ENCODE measurements around the gene TMEM150C.
"Not testable (repeated sequence)": the region's sequence is repeated elsewhere in the genome, so short reads cannot be mapped to it uniquely, and the experiment has no call there.

TMEM150C gene

GRCh38 chr4:82569076-82569475 lies 7.3 kb upstream of the TMEM150C start:
- DNase-seq (ENCODE audit: low spot score) = no peak

- DNase-seq (ENCODE audit: low spot score) = no peak
These were observed 5.7 kb upstream of the TMEM150C start for GRCh38 chr4:82567444-82567843.

DNA sequence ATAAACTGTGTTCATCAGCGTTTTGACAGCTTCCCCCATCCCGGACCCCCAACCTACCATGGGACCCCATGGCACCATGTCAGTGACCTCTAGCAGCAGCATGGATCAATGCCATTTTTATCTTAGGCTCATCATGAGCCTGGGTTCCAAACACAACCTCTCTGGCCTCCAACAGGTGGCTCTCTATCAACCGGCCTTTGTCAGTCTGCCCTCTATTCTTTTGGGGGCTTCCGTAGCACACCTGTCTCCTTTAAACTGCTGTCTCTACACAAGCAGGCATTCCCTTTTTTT lies 721 bp upstream of the TMEM150C start:
- DNase-seq (ENCODE audit: low spot score) = no peak

DNA sequence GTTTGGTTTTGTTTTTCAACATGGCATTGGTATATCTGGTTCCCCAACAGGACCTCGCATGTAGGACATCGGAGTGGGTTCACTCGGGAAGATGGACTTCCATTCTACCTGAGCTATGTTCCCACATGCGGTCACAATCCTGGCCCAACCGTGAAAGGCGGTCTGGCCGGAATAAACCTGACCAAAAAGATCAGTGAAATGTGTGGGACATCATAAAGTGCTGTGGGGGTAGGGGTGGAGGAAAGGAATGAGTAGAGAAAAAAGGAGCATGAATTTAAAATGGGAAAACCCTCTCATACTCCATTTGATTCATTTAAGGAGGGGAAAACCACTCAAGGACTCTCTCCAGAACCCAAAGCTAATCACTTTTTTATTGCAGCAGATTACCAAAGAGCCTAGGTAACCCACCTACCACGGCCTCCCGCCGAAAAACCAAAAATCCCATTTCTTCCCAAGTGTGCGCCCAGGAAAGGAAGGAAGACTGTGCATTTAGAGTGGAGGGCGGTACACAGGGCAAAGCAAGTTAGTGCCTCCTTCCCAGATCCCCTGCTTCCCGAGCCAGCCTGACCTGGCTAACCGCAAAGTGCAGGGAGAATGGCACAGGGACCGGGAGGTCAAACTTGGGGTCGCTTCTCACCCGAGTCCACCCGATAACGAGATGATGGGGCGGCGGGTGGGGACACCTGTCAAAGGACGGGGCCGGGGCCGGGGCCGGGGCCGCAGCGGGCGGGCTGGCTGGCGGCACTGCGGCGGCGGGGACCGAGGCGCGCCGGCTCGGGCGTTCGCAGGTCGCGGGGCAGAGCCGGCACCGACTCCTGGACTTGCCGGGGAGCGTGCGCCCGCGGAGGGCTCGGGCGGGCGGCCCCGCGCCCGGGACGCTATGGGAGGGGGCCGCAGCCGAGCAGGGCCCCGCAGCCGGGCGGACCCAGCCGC lies 669 bp downstream of the TMEM150C start:
- no peak for DNase-seq (ENCODE audit: low spot score)

- no peak for DNase-seq (ENCODE audit: low spot score)
These were observed 2.1 kb downstream of the TMEM150C start for GRCh38 chr4:82559735-82560120.

GRCh38 chr4:82559090-82559734 lies 2.6 kb downstream of the TMEM150C start:
- not testable (repeated sequence) for DNase-seq (ENCODE audit: low spot score)

DNA sequence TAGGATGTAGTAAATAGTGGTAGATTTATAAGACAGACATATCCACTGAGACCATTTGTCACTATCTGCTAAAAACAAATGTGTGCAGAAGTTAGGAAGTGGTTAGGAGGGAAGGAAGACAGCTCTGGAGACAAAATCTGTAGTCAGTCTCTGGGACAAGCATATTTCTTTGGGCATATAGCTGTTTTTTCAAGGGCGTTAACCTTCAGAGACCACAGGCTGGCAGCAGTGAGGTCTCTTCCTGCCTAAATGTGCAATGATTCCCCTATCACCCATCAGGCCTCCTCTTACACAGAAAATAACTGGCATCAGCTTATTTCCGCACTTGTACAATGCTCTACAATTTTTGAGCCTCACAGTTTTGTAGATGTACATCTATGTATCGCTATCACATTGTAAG lies 6.5 kb downstream of the TMEM150C start:
- DNase-seq (ENCODE audit: low spot score) = peak; percentile 20

GRCh38 chr4:82553020-82553419 lies 8.8 kb downstream of the TMEM150C start:
- no peak for DNase-seq (ENCODE audit: low spot score)

DNA sequence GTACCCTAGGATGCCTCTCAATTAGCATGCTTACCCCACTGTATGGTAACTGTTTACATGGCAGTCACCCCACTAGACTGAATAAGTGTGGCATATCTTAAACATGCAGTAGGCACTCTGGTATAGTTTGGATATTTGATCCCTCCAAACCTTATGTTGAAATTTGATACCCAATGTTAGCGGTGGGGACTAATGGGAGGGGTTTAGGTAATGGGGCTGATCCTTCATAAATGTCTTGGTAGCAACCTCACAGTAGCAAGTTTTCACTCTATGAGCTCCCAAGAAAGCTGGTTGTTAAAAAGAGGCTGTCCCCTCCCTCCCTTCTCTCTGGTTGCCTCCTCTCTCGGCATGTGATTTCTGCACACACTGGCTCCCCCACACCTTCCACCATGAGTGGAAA lies 10.1 kb downstream of the TMEM150C start:
- DNase-seq (ENCODE audit: low spot score) = no peak

DNA sequence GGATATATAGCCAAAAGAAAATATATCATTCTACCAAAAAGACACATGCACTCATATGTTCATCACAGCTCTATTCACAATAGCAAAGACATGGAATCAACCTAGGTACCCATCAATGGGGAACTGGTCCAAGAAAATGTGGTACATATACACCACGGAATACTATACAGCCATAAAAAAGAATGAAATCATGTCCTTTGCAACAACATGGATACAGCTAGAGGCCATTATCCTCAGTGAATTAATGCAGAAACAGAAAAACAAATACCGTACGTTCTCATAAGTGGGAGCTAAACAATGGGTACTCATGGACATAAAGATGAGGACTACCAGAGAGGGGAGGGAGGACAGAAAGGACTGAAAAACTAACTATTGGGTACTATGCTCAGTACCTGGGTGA lies 13.9 kb downstream of the TMEM150C start:
- not testable (repeated sequence) for DNase-seq (ENCODE audit: low spot score)

DNA sequence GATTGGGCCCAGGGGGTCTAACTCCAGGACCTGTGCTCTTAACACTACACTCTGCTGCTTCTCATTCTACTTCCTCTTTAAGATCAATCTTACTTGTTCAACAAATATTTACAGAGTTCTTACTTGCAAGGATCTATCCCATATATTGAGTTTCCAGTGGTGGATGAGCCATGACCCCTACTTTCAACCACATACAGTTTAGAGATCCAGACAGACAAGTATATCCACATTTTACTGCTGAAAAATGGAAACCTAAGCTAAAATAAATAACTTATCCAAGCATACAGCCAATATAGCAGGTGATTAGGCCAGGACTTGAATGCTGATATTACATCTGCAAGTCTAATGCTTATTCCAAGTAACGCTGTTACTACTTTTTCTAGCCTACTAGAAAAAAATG lies 18.7 kb downstream of the TMEM150C start:
- no peak for DNase-seq (ENCODE audit: low spot score)

- DNase-seq (ENCODE audit: low spot score) = no peak
These were observed 19.1 kb downstream of the TMEM150C start for GRCh38 chr4:82542642-82543041.

GRCh38 chr4:82529322-82529721 lies 32.5 kb downstream of the TMEM150C start:
- no peak for DNase-seq (ENCODE audit: low spot score)

GRCh38 chr4:82528868-82529267 lies 32.9 kb downstream of the TMEM150C start:
- DNase-seq (ENCODE audit: low spot score) = no peak

DNA sequence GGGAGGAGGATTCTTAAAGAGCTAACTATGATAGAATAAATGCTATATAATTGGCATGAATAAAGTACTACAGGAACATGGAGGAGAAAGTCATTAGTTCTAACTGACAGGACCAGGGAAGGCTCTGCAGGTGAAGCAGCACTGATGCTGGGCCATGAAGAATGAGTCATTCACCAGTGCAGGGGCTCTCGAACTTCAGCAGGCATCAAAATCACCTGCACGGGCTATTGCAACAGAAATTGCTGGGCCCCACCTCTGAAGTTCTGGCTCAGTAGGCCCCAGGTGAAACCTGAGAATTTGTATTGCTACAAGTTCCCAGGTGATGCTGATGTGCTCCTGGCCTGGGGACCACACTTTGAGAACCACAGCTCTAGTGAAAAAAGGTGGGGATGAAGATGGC lies 33.7 kb downstream of the TMEM150C start:
- no peak for DNase-seq (ENCODE audit: low spot score)

DNA sequence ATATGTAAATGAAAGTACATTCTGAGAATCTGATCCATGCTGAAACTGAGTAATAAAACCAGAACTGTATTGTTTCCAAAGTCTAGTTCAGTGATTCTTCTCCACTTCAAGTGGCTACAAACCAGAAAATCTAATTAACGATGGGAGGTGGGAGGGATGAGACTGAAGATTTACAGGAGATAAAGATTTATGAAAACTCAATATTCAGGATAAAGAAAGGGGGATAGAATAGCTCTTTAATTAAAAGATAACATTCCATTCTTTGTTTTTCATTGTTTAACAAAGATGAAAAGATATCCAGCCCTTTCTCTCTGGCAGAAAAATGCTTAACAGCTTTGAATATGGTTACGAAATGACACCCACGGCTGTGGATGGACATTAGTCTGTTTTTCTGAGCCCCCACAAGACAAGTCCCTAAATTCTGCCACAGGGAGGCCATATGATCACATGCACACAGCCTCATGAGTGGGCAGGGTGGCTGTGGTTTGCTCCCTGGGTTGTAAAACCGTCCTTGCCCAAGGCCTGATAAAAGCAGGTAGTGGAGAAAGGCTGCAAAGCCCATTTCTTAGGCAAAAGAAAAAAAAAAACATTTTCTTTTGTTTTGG lies 36.4 kb downstream of the TMEM150C start:
- DNase-seq (ENCODE audit: low spot score) = no peak

GRCh38 chr4:82524570-82525152 lies 37.1 kb downstream of the TMEM150C start:
- DNase-seq (ENCODE audit: low spot score) = no peak

GRCh38 chr4:82523179-82523578 lies 38.6 kb downstream of the TMEM150C start:
- no peak for DNase-seq (ENCODE audit: low spot score)

- DNase-seq (ENCODE audit: low spot score) = no peak
These were observed 39.3 kb downstream of the TMEM150C start for GRCh38 chr4:82522472-82522871.

- no peak for DNase-seq (ENCODE audit: low spot score)
These were observed 40.5 kb downstream of the TMEM150C start for GRCh38 chr4:82521283-82521682.

GRCh38 chr4:82519776-82520175 lies 42.0 kb downstream of the TMEM150C start:
- peak; percentile 2 for DNase-seq (ENCODE audit: low spot score)

DNA sequence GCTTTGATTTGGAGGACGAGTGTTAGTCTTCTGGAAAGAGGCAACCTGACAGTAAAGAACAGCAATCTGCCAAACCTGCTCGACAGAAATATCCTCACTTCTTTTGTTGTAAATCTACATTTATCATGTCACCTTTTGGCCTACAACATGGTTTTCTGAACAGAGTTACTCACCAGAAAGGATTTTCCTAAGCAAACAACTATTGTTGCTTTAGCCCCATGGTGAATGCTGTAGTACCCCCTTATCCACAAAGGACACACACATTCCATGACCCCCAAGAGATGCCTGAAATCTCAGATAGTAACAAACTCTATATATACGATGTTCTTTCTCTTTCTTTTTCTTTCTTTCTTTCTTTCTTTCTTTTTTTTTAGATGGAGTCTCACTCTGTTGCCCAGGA lies 42.7 kb downstream of the TMEM150C start:
- DNase-seq (ENCODE audit: low spot score) = no peak

DNA sequence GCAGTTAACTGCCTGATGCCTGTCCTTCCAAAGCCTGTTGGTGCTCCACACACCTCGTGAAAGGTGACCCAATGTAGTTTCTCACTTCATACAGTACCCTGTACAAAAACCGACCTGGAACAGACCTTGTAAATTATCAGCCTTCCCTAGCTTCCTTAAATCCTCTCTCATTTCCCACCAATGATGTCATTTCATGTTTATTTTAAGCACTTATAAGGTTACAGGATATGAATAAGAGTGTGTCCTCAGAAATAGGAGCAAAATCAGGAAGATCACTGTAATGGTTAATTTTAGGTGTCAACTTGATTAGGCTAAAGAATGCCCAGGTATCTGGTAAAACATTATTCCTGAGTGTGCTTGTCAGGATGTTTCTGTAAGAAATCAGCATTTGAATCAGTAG lies 44.7 kb downstream of the TMEM150C start:
- DNase-seq (ENCODE audit: low spot score) = no peak
